ENCODE data around the gene MEGF11.

DNA sequence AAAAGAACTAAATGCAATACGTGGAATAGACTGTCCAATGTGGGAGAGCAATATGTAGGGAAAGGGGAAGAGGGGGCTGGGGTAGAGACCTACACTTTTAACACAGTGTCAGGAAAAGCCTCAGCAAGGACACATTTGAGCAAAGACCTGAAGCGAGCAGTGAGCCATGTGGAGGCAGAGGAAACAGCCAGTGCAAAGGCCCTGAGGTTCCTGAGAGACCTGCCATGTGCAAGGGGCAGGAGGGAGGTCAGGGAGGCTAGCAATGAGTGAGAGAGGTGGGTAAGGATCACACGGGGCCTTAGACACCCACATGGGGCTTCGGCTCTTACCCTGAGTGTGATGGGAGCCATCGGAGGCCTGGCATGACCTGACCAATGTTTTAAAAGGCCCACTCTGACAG, 203.3 kb downstream of the MEGF11 start:
- TF ChIP-seq, protein P1, sequence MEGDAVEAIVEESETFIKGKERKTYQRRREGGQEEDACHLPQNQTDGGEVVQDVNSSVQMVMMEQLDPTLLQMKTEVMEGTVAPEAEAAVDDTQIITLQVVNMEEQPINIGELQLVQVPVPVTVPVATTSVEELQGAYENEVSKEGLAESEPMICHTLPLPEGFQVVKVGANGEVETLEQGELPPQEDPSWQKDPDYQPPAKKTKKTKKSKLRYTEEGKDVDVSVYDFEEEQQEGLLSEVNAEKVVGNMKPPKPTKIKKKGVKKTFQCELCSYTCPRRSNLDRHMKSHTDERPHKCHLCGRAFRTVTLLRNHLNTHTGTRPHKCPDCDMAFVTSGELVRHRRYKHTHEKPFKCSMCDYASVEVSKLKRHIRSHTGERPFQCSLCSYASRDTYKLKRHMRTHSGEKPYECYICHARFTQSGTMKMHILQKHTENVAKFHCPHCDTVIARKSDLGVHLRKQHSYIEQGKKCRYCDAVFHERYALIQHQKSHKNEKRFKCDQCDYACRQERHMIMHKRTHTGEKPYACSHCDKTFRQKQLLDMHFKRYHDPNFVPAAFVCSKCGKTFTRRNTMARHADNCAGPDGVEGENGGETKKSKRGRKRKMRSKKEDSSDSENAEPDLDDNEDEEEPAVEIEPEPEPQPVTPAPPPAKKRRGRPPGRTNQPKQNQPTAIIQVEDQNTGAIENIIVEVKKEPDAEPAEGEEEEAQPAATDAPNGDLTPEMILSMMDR (IDR thresholded peaks at IDR 0.05): no peak
- no peak for TF ChIP-seq POLR2AphosphoS5 (IDR thresholded peaks at IDR 0.05)
- TF ChIP-seq POLR2A (IDR thresholded peaks at IDR 0.05): no peak
